ENCODE results near the gene MACROD2.

- TF ChIP-seq MAX (IDR thresholded peaks at IDR 0.05): no peak
- no peak for TF ChIP-seq JUN (IDR thresholded peaks at IDR 0.05)
- no peak for TF ChIP-seq CTCF (IDR thresholded peaks at IDR 0.05)
- TF ChIP-seq PBX3 (IDR thresholded peaks at IDR 0.05): no peak
- TF ChIP-seq POLR2A (IDR thresholded peaks at IDR 0.05; ENCODE audit: low read length): no peak
- TF ChIP-seq SMC3 (IDR thresholded peaks at IDR 0.05): no peak
- no peak for TF ChIP-seq ESRRA (IDR thresholded peaks at IDR 0.05; ENCODE audit: borderline replicate concordance, low read length)
Measured at GRCh38 chr20:15026759-15027158, 1031.4 kb downstream of the MACROD2 start.

All from A549 (cell line).